CD4-positive, alpha-beta T cell treated with Interleukin-2 at 100 ng/mL for 4 hours (primary cell): Measurements from ENCODE around the gene CEBPG.

ENCODE experiments used
- DNase-seq: peaks from one replicate; pipeline ENCODE4 v3.0.0-alpha.2; 2020; ENCODE audit warnings: low spot score

Gene CEBPG

GRCh38 chr19:33395561-33396550 lies 22.3 kb downstream of the CEBPG start:
- no peak for DNase-seq

GRCh38 chr19:33396701-33397535 lies 23.4 kb downstream of the CEBPG start:
- DNase-seq, result no peak

- DNase-seq, result no peak
Measured at GRCh38 chr19:33397536-33398360, 24.2 kb downstream of the CEBPG start.

- no peak for DNase-seq
Measured at GRCh38 chr19:33398361-33399060, 25.0 kb downstream of the CEBPG start.

- no peak for DNase-seq
Measured at GRCh38 chr19:33399081-33399744, 25.7 kb downstream of the CEBPG start.

- DNase-seq, result no peak
Measured at GRCh38 chr19:33399745-33400681, 26.5 kb downstream of the CEBPG start.

GRCh38 chr19:33400856-33401682 lies 27.6 kb downstream of the CEBPG start:
- DNase-seq, result no peak

GRCh38 chr19:33401683-33402420 lies 28.3 kb downstream of the CEBPG start:
- no peak for DNase-seq

- no peak for DNase-seq
Measured at GRCh38 chr19:33402421-33403220, 29.1 kb downstream of the CEBPG start.

- no peak for DNase-seq
Measured at GRCh38 chr19:33403221-33403972, 29.9 kb downstream of the CEBPG start.

GRCh38 chr19:33403973-33404304 lies 30.4 kb downstream of the CEBPG start:
- DNase-seq, result no peak

GRCh38 chr19:33404506-33405253 lies 31.2 kb downstream of the CEBPG start:
- no peak for DNase-seq

GRCh38 chr19:33405254-33405552 lies 31.7 kb downstream of the CEBPG start:
- no peak for DNase-seq

- DNase-seq, result no peak
Measured at GRCh38 chr19:33405553-33406461, 32.3 kb downstream of the CEBPG start.
